CMK (cell line): ENCODE data around the gene RPS19.
"Not testable (repeated sequence)": the region's sequence is repeated elsewhere in the genome, so short reads cannot be mapped to it uniquely, and the experiment has no call there.

Experiments
- DNase-seq: peaks from one replicate; pipeline ENCODE4 v3.0.0-alpha.2; 2010; ENCODE audit warnings: low read depth

RPS19 gene

GRCh38 chr19:41901707-41902360 lies 41.8 kb downstream of the RPS19 start:
- no peak for DNase-seq

- no peak for DNase-seq
Measured at GRCh38 chr19:41902594-41902993, 42.5 kb downstream of the RPS19 start.

- DNase-seq: no peak
Measured at GRCh38 chr19:41903193-41903953, 43.3 kb downstream of the RPS19 start.

GRCh38 chr19:41904118-41904870 lies 44.2 kb downstream of the RPS19 start:
- no peak for DNase-seq

GRCh38 chr19:41905273-41906002 lies 45.4 kb downstream of the RPS19 start:
- no peak for DNase-seq

GRCh38 chr19:41906271-41906670 lies 46.2 kb downstream of the RPS19 start:
- no peak for DNase-seq

- DNase-seq: no peak
Measured at GRCh38 chr19:41906916-41907680, 47.0 kb downstream of the RPS19 start.

GRCh38 chr19:41907994-41908615 lies 48.0 kb downstream of the RPS19 start:
- DNase-seq: no peak

GRCh38 chr19:41908724-41909464 lies 48.8 kb downstream of the RPS19 start:
- DNase-seq: no peak

- no peak for DNase-seq
Measured at GRCh38 chr19:41909706-41910105, 49.7 kb downstream of the RPS19 start.

- no peak for DNase-seq
Measured at GRCh38 chr19:41910240-41910991, 50.4 kb downstream of the RPS19 start.

GRCh38 chr19:41910992-41911888 lies 51.2 kb downstream of the RPS19 start:
- no peak for DNase-seq

GRCh38 chr19:41911889-41912731 lies 52.1 kb downstream of the RPS19 start:
- DNase-seq: no peak

GRCh38 chr19:41912899-41913537 lies 53.0 kb downstream of the RPS19 start:
- DNase-seq: no peak

GRCh38 chr19:41913538-41914423 lies 53.7 kb downstream of the RPS19 start:
- no peak for DNase-seq

- not testable (repeated sequence) for DNase-seq
Measured at GRCh38 chr19:41914424-41914834, 54.4 kb downstream of the RPS19 start.
